Tibial artery (tissue), 4 donors: Measurements from ENCODE around the gene IFNA6.

Source experiments
- DNase-seq, 2 donors: peaks; one replicate each; pipeline ENCODE4 v3.0.0-alpha.2; 2019
- H3K27ac ChIP-seq, 2 donors: fragments of 200-600 bp; sonication (generic) in 1 of 2; 1 replicate in 1 of 2; 2 replicates in 1 of 2; pipeline ENCODE4 v1.5.1; 2018 to 2019; ENCODE audit warnings: mild to moderate bottlenecking in 1 of 2
- H3K27me3 ChIP-seq, 2 donors: fragments of 200-600 bp; sonication (generic) in 1 of 2; one replicate each; pipeline versions ENCODE4 v1.5.1 to v1.6.0; 2016 to 2019
- H3K36me3 ChIP-seq, 3 donors: fragments of 200-600 bp; sonication (generic) in 2 of 3; one replicate each; pipeline ENCODE4 v1.5.1; 2016 to 2019; ENCODE audit warnings: mild to moderate bottlenecking in 2 of 3
- H3K4me1 ChIP-seq, 4 donors: fragments of 200-600 bp; sonication (generic) in 2 of 4; 1 replicate in 3 of 4; 2 replicates in 1 of 4; pipeline ENCODE4 v1.5.1; 2016 to 2019
- H3K4me3 ChIP-seq, 2 donors: fragments of 200-600 bp; sonication (generic) in 1 of 2; 1 replicate in 1 of 2; 2 replicates in 1 of 2; pipeline ENCODE4 v1.5.1; 2018 to 2019; ENCODE audit warnings: mild to moderate bottlenecking in 2 of 2
- H3K9me3 ChIP-seq, 3 donors: fragments of 200-600 bp; sonication (generic) in 1 of 3; one replicate each; pipeline ENCODE4 v1.5.1; 2016 to 2019
- CTCF ChIP-seq, 2 experiments: fragments of 200-600 bp in 1 of 2; fragments of 450-650 bp in 1 of 2; IDR thresholded peaks; one replicate each; pipeline ENCODE4 v1.5.1; 2017 to 2019; ENCODE audit warnings: antibody characterized with exemption in 2 of 2, mild to moderate bottlenecking in 1 of 2, moderate library complexity in 1 of 2
- intact Hi-C: fragments of 100-400 bp; cut with DNase I; formaldehyde crosslinking; loops from one replicate; pipeline ENCODE4 v1.15.0; 2023; ENCODE audit warnings: low total_unique reads

The IFNA6 gene

GRCh38 chr9:21322911-21323461, 27.7 kb downstream of the IFNA6 start:
- Histone ChIP-seq H3K4me3 (no peak overlapping the region), H3K36me3 (peaks cover 0 to 40% (median 18%) of the 10 kb centered on the region in 3 donors), H3K9me3 (no peaks in the 10 kb centered on the region), H3K27ac (no peak overlapping the region), H3K27me3 (no peaks in the 10 kb centered on the region), H3K4me1 (peaks cover 0 to 13% (median 2%) of the 10 kb centered on the region in 4 donors)
- no peak for TF ChIP-seq CTCF (IDR thresholded peaks at IDR 0.05)
- intact Hi-C loops, result loop anchor here (5.0 to 10.0 kb wide), 2 partner anchors 72 to 469 kb away; no protein-coding TSS in a partner anchor
- no peak for DNase-seq

GRCh38 chr9:21320465-21320864, 30.2 kb downstream of the IFNA6 start:
- peaks cover 0 to 13% (median 0%) of the 10 kb centered on the region in 4 donors for H3K4me1 ChIP-seq
- no peaks in the 10 kb centered on the region for H3K27me3 ChIP-seq
- intact Hi-C loops, result loop anchor here (5.0 to 10.0 kb wide), 2 partner anchors 74 to 472 kb away; no protein-coding TSS in a partner anchor
- no peak for TF ChIP-seq CTCF (IDR thresholded peaks at IDR 0.05)
- H3K4me3 ChIP-seq, result no peak overlapping the region
- DNase-seq, result no peak
- no peaks in the 10 kb centered on the region for H3K9me3 ChIP-seq
- peaks cover 0 to 40% (median 18%) of the 10 kb centered on the region in 3 donors for H3K36me3 ChIP-seq
- no peak overlapping the region for H3K27ac ChIP-seq

GRCh38 chr9:21317956-21318923, 32.4 kb downstream of the IFNA6 start:
- H3K4me3 ChIP-seq, result no peak overlapping the region
- DNase-seq, result no peak
- TF ChIP-seq CTCF (IDR thresholded peaks at IDR 0.05), result peak; percentile 49 to 57
- peaks cover 0 to 13% (median 0%) of the 10 kb centered on the region in 4 donors for H3K4me1 ChIP-seq
- no peaks in the 10 kb centered on the region for H3K9me3 ChIP-seq
- H3K27me3 ChIP-seq, result no peaks in the 10 kb centered on the region
- peaks cover 0 to 26% (median 10%) of the 10 kb centered on the region in 3 donors for H3K36me3 ChIP-seq
- intact Hi-C loops, result no loop called here
- no peak overlapping the region for H3K27ac ChIP-seq

GRCh38 chr9:21316860-21317259, 33.8 kb downstream of the IFNA6 start:
- Histone ChIP-seq H3K4me3 (no peak overlapping the region), H3K4me1 (peaks cover 0 to 13% (median 0%) of the 10 kb centered on the region in 4 donors), H3K9me3 (no peaks in the 10 kb centered on the region), H3K27me3 (no peaks in the 10 kb centered on the region), H3K36me3 (peaks cover 0 to 12% (median 9%) of the 10 kb centered on the region in 3 donors), H3K27ac (no peak overlapping the region)
- intact Hi-C loops, result no loop called here
- TF ChIP-seq CTCF (IDR thresholded peaks at IDR 0.05), result no peak
- no peak for DNase-seq

GRCh38 chr9:21316032-21316842, 34.5 kb downstream of the IFNA6 start:
- Histone ChIP-seq H3K9me3 (no peaks in the 10 kb centered on the region), H3K27me3 (no peaks in the 10 kb centered on the region), H3K36me3 (peaks cover 0 to 6% (median 2%) of the 10 kb centered on the region in 3 donors), H3K4me1 (peaks cover 0 to 13% (median 0%) of the 10 kb centered on the region in 4 donors), H3K4me3 (no peak overlapping the region), H3K27ac (no peak overlapping the region)
- DNase-seq, result no peak
- no peak for TF ChIP-seq CTCF (IDR thresholded peaks at IDR 0.05)
- intact Hi-C loops, result no loop called here
